Stimulated activated CD8-positive, alpha-beta memory T cell treated with anti-CD3 and anti-CD28 coated beads, Interleukin-15, amount 100 ng/mL, for 48 hours (primary cell): ENCODE measurements around the gene BFSP1.

Experiments used
- DNase-seq, 2 donors: peaks; one replicate each; pipeline ENCODE4 v3.0.0-alpha.2; 2020; ENCODE audit warnings: low read depth in 2 of 2

Gene BFSP1

GRCh38 chr20:17497821-17498580 is 33.2 kb downstream of the BFSP1 start:
- no peak for DNase-seq

GRCh38 chr20:17495826-17496225 is 35.4 kb downstream of the BFSP1 start:
- no peak for DNase-seq

DNA sequence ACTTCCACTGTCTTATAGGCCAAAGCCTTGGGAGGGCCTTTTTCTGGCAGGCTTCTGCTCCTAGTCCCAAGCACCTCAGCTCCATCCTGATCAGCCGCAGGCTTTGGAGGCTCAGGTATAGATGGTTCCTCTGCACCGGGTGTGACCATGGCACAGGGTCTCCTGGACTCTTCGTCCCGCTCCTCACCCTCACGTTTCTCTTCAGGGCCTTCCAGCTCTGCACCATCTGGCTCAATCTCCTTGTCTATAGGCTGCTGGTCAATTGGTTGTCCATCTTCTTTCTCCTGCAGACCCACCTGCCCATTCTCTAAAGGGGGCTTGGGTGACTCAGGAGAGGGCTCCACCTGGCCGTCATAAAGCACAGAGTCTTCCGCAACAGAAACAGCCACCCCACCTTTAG is 37.0 kb downstream of the BFSP1 start:
- no peak for DNase-seq

- no peak for DNase-seq
Observed at GRCh38 chr20:17493173-17493572, 38.0 kb downstream of the BFSP1 start.

DNA sequence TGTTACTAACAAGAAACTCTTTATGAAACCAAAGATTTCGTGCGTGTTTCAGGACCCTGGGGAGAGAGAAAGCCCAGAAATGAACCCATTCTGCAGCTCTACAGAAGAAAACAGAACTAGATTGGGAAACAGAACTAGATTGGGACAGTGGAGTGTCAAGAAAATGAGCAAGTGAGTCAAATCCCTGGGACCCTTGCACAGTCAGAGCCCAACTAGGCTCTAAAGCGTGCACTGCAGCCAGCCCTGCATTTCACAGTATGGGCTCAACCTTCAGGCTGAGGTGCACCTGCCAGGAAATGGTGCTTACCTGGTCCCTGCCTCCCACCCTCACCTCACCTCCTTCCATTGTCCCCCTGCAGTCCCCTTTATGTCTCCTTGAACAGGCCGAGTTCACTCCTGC is 39.7 kb downstream of the BFSP1 start:
- no peak for DNase-seq

GRCh38 chr20:17491041-17491440 is 40.1 kb downstream of the BFSP1 start:
- DNase-seq, result no peak

DNA sequence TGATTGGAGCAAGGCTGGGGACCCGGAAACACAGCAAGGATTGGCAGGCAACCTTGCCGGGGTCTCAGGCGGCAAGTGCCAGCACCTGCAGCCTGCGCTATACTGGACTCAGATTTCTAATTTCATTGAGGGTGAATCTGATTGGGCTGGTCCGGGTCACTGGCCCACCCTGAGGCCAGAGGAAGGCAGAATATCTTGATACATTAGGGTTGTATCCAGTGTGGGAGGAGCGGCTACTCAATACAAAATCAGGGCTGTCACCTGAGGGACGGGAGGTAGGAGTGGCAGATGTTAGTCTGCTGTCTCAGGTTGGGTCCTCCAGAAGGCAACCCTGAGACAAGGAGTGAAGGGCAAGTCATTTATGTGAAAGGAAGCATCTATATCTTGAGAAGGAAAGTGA is 40.7 kb downstream of the BFSP1 start:
- no peak for DNase-seq

DNA sequence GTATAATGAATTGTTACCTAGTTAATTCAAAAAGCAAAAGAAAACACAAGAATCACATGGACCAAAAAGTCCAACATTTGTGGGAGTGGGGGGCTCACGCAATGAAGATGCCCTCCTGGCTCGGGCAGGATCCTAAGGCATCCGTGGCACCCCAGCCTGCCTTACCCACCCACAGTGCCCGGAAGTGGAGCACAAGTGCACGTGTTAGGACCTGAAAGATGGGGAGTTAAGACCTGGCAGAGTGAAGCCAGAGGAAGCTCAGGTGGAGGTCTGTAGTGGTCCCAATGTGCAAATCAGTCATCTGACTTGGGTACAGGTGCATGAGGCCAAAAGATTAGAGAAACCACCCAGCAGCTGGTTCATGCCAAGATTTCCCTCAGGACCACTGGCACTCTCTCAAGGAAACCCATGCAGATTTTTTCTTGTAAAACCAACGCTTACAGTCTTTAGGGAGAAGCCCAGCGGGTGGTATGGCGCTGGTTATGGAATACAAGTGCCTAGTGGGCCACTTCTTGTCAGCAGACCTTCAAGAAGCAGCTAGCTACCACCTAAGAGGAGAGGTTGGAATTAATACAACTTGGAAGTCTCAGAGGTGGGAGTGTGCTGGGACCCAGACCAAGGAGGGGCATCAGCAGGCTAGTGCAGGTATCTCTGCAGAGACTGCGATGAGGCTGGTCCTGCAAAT is 42.1 kb downstream of the BFSP1 start:
- DNase-seq, result no peak

DNA sequence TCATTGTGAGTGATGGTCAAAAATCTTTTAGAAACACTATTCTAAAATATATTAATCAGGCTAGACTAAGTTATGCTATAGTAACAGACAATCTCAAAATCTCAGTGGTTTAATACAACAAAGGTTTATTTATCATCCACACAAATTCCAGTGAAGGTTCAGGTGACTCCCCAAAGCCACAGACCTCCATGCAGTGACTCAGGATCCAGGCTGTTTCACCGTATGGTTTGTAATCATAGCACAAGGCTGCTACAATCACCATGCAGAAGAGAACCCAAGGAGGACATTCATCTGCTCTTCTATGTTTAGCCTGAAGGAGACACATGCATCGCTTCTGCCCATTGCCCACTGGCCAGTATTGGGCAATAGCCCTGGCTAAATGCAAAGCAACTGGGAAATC is 46.2 kb downstream of the BFSP1 start:
- no peak for DNase-seq

- no peak for DNase-seq
Observed at GRCh38 chr20:17482536-17482935, 48.6 kb downstream of the BFSP1 start.

- DNase-seq, result no peak
Observed at GRCh38 chr20:17481661-17482060, 49.5 kb downstream of the BFSP1 start.

DNA sequence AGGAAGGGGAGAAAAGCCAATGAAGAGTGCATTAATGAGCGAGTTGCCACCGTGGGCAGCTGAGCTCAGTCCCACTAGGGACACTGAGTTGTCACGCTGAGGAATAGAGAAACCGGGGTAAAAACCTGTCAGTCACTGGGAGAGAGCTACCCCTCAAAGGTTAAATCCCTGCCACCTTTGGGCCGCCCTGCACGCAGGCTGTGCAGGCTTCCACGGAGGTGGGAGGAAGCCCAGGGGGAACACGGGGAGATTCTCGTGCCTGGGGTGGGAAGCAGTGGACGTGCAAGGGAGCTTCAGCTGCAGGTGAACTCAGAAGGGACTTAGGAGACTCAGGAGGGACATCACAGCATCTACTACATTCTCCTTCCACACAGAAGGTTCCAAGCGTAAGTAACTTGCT is 50.5 kb downstream of the BFSP1 start:
- no peak for DNase-seq

GRCh38 chr20:17479063-17479657 is 52.0 kb downstream of the BFSP1 start:
- no peak for DNase-seq

DNA sequence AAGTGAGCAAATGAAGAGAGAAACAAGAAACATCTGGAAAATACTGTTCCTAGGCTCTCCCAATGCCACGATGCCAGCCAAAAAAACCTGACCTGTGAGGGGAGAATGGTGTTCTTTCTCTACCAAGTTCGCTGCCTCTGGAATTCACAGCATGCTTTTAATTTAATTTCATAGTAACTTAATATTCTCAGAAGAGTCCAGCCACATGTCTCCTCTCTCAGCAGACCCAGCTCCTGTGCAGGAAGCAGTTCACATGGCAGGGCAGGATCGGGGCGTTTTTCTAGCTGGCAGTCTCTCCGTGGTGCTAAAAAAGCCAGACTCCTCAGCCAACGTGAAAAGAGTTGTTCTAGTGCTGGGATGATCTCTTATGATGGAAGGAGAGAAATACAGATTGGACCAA is 57.5 kb downstream of the BFSP1 start:
- DNase-seq, result no peak

DNA sequence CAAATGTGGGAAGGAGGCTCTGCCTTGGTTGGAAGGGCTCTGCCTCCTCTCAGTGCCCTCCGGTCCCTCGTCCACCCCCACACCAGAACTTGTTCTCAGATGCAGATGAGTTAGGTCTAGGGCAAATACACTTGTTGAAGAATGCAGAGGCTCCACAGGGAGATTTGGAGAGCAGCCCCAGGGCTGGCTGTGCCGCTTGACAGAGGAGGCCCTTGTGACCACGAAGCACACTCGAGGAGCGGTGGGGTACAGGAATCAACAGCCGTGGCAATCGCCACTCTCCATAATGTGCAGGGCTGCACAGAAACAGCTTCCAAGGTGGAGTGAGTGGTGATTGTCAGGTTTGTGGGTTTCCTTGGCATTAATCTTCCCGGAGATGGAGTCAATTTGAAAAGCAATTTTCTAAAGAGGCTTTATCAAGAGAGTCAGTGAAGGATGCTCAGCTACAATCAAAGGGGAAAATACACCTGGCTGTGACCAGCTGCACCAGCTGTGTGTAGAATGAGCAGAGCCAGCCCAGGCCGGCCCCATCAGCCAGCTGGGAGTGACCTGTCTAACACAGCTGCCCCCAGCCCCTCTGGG is 59.5 kb downstream of the BFSP1 start:
- no peak for DNase-seq

DNA sequence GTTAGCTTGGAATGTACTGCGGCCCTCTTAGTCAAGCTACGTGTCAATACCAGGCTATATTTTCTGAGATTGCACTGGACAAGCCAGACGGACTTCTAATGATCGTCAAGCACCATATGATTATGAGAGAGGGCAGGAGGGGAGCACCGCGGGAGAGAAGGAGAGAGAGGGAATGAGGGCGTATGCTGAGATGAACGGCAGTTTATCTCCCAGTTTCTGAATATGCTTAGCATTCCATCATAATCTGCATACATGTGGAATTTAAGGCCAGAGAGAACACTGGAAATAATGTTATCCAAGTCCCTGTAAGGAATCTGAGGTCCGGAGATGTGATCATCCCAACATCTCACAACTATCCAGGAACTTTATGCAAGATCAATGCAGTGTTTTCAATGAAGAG is 60.2 kb downstream of the BFSP1 start:
- DNase-seq, result no peak

DNA sequence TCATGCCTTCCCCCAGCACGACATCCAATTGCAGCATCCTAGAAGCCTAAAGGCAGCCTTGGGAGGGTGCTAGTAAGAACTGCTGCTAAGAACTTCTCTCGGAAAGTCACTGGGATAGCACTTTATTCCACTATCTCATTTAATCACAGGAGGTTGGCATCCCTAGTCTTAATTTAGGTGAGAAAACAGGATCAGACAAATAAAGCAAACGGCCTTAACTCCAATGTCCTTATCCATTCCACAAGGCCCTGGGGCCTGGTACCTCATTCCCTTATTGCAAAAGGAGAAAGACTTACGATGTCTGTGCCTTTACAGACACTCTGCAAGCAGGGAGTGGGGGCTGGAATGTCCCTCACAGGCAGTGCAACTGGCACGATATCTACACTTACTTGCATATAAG is 60.7 kb downstream of the BFSP1 start:
- no peak for DNase-seq

GRCh38 chr20:17469246-17470030 is 61.7 kb downstream of the BFSP1 start:
- no peak for DNase-seq

- no peak for DNase-seq
Observed at GRCh38 chr20:17468073-17468840, 62.9 kb downstream of the BFSP1 start.

- no peak for DNase-seq
Observed at GRCh38 chr20:17467120-17467655, 64.0 kb downstream of the BFSP1 start.

- no peak for DNase-seq
Observed at GRCh38 chr20:17466641-17467040, 64.5 kb downstream of the BFSP1 start.
